ENCODE measurements around the gene SFSWAP. TPM values are rescaled to one million over a fixed set of nuclear protein-coding genes. Genes with fewer than 3 reads are reported as not detected.
"Not testable (repeated sequence)": the region's sequence is repeated elsewhere in the genome, so short reads cannot be mapped to it uniquely, and the experiment has no call there.

SFSWAP gene
- total RNA-seq, 1 donor from 2014 or later = 24.3 TPM

DNA sequence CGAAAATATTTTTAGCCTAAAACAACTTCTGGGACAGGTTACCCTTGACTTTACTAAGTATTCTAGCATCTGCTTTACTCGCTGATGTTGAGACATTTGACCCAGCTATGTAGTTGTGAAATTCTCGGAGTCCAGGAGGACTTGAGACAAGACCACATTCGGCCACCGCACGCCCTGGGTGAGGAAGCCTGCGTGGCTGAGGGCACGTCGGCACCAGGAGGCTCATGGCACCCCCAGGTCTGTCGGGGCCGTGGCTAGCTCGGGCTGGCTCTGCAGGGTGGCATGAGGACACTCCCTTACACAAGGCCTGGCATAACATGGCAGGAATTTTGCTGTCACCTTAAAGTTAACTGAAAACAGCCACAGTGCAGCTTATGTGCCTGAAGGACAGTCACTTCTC, 59.2 kb downstream of the SFSWAP start:
- no peak for DNase-seq (ENCODE audit: low read depth)
- TF ChIP-seq, protein P1, sequence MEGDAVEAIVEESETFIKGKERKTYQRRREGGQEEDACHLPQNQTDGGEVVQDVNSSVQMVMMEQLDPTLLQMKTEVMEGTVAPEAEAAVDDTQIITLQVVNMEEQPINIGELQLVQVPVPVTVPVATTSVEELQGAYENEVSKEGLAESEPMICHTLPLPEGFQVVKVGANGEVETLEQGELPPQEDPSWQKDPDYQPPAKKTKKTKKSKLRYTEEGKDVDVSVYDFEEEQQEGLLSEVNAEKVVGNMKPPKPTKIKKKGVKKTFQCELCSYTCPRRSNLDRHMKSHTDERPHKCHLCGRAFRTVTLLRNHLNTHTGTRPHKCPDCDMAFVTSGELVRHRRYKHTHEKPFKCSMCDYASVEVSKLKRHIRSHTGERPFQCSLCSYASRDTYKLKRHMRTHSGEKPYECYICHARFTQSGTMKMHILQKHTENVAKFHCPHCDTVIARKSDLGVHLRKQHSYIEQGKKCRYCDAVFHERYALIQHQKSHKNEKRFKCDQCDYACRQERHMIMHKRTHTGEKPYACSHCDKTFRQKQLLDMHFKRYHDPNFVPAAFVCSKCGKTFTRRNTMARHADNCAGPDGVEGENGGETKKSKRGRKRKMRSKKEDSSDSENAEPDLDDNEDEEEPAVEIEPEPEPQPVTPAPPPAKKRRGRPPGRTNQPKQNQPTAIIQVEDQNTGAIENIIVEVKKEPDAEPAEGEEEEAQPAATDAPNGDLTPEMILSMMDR (conservative IDR thresholded peaks at IDR 0.05; ENCODE audit: low read depth, low read length) = no peak
- no peak overlapping the region for H3K4me3 ChIP-seq (ENCODE audit: low read depth, low read length)

- no peak overlapping the region for H3K4me3 ChIP-seq (ENCODE audit: low read depth, low read length)
- DNase-seq (ENCODE audit: low read depth) = no peak
- TF ChIP-seq, protein P1 (conservative IDR thresholded peaks at IDR 0.05; ENCODE audit: low read depth, low read length) = no peak
Measured at GRCh38 chr12:131771965-131772364, 61.1 kb downstream of the SFSWAP start.

DNA sequence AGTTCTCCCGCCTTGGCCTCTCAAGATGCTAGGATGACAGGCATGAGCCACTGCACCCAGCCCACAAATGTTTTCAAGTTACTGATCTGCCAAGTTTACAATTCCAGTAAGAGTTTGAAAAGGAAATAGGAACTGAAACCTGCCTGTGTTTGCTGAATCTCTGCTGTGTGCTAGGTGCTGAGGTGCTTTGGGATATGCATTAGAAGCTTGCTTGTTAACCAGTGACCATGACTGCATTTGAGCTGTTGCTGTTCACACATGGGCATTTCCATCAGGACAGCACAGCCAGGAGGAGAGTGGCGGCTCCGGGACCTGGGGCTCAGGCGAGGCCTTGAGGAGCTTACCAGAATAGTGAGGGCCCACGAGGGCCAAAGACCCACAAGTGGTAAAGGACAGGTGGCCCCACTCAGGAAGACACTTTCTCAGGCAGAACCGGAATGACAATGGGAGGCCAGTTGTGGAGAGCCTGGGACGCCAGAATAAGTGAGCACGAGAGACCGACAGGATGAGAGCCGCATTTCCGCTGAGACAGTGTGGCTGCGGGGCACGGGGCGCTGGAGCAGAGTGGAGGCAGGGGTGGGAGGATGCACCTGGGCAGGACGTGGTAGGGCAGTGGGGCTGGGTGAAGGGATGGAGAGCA, 62.8 kb downstream of the SFSWAP start:
- TF ChIP-seq, protein P1 (conservative IDR thresholded peaks at IDR 0.05; ENCODE audit: low read depth, low read length) = no peak
- no peak for DNase-seq (ENCODE audit: low read depth)

DNA sequence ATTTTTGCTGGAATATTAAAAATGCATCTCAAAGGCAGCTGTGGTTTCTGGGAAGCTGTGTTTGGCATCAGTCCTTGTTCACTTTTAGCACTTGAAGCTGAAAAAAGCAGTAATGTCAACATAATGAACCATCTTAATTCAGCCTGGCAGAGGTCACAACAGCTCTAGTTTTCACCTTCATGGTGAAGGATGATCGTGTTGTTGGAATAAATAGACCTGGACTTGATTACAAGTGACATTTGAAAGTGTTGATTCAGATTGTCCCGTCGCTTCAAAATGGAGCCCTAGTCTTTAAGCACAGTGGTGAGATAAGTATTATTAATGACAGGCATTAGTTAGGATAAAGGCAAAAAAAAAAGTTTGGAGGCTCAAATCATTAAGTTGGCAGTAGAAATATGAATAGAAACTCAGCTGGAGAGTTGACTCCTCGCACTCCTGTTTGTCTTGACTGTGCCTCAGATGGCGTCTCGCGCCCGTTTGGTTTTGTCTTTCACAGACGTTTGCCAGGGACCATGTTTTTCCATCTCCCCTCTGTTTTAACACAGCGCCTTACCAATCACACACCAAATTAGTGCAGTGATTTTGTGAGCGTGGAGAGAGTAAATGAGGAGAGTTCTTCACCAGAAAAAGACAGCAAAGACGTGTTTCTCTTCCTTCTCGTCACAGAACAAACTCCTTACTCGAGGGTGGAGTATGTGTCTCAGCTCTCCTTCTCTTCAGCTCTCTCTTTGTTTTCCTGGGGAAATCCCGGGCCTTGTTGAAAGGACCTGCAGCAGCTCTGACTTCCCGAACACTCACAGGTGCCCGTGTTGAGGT, 63.9 kb downstream of the SFSWAP start:
- TF ChIP-seq, protein P1 (conservative IDR thresholded peaks at IDR 0.05; ENCODE audit: low read depth, low read length) = no peak
- H3K4me3 ChIP-seq (ENCODE audit: low read depth, low read length) = no peak overlapping the region
- DNase-seq (ENCODE audit: low read depth) = no peak

More for the DNA sequence above, 62.8 kb downstream of the SFSWAP start:
- H3K4me3 ChIP-seq (ENCODE audit: low read depth, low read length) = no peak overlapping the region

DNA sequence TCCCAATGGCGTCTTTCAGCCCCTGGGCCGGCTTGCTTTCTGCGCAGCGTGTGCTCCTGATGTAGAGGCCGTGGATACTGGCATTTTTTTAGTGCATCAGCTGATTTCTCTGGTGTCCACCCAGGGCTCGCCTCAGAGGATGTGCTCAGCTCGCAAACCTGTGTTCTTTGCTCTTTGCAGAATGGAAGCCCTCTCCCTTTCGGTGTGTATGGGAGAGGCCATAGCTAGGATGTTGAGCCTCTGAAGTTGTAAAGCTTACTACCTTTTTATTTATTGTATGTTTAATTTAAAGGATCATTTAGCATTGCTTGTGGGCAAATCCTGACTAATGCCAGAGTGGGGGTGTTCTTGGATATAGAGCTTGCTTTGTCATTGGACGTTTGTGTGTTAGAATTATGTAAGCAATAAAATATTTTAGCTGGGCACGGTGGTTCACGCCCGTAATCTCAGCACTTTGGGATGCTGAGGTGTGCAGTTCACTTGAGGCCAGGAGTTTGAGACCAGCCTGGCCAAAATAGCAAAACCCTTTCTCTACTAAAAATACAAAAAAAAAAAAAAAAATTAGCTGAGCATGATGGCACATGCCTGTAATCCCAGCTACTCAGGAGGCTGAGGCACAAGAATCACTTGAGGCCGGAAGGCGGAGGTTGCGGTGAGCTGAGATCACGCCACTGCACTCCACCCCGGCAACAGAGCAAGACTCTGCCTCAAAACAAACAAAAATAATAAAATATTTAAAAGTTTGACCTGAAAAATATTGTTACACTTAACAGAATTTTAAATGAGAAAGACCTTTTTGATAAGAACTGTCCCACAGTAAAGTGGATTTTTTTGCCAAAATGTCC, 64.7 kb downstream of the SFSWAP start:
- TF ChIP-seq, protein P1 (conservative IDR thresholded peaks at IDR 0.05; ENCODE audit: low read depth, low read length) = no peak
- DNase-seq (ENCODE audit: low read depth) = no peak
- no peak overlapping the region for H3K4me3 ChIP-seq (ENCODE audit: low read depth, low read length)

DNA sequence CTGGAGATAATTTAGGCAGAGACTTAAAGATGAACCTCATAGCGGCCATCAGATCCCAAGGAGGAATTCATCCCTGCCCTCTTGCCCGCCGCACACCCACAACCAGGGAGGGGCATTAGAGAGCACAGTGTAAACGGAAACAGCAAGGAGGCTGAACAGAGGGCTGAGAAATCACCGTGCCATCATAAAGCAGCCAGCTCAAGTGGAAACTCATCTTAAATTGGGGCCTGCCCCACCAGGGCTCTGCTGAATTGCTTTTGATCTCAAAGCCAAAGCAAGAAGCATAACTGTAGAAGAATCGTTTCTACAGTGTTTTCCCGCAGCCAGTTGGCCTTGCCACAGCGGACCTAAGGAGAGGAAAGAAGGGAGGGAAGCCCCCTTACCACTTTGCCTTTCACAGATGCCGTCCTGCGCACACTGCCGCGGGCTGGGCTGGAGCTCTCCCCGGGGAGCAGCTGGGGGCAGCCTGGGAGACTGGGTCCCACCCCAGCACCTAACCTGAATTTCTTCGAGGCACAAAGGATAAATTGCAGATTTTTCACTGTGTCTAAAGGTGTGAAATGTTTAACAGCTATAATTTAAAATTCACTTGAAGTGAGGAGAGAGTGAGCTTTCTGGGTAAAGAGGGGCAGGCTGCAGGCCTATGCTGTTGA, 65.5 kb downstream of the SFSWAP start:
- no peak overlapping the region for H3K4me3 ChIP-seq (ENCODE audit: low read depth, low read length)
- no peak for DNase-seq (ENCODE audit: low read depth)
- TF ChIP-seq, protein P1 (conservative IDR thresholded peaks at IDR 0.05; ENCODE audit: low read depth, low read length) = no peak

- DNase-seq (ENCODE audit: low read depth); H3K4me3 ChIP-seq (ENCODE audit: low read depth, low read length): not testable (repeated sequence)
Measured at GRCh38 chr12:131777269-131777668, 66.4 kb downstream of the SFSWAP start.

All from epithelial cell of proximal tubule (primary cell).